Fibroblast of pulmonary artery (primary cell): ENCODE results near the gene TMED10.

Experiments used
- DNase-seq: peaks from one replicate; pipeline ENCODE4 v3.0.0-alpha.2; 2010; ENCODE audit warnings: low read depth
- H3K4me3 ChIP-seq: replicated peaks from 2 replicates; pipeline ENCODE4 v1.5.1; 2011; ENCODE audit warnings: low read depth, mild to moderate bottlenecking, control low read depth, low read length, moderate library complexity
- TF ChIP-seq, protein P1 (sequence below): IDR thresholded peaks from 2 replicates; pipeline ENCODE4 v1.5.1; 2011; ENCODE audit warnings: mild to moderate bottlenecking, control low read depth, low read length, inconsistent platforms; ENCODE audit errors: missing control alignments

Gene TMED10

DNA sequence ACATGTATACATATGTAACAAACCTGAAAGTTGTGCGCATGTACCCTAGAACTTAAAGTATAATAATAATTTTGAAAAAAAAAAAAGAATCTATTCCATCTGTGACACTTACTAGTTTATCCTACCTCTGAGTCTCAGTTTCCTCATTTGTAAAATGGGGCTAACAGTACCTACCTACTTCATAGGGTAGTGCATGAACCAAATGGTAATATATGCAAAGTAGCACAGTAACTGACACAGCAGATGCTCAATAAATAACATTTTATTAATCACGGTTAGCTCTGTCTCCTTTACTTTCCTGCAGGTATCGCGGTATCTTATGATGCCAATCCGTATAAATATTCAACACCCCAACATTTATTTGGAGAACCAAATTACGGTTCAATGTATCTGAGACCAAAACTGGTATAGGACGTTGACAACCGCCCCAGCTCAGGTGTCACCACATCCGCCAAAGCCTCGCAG, 703 bp downstream of the TMED10 start:
- H3K4me3 ChIP-seq = peak overlapping the region; percentile 95
- TF ChIP-seq, protein P1, sequence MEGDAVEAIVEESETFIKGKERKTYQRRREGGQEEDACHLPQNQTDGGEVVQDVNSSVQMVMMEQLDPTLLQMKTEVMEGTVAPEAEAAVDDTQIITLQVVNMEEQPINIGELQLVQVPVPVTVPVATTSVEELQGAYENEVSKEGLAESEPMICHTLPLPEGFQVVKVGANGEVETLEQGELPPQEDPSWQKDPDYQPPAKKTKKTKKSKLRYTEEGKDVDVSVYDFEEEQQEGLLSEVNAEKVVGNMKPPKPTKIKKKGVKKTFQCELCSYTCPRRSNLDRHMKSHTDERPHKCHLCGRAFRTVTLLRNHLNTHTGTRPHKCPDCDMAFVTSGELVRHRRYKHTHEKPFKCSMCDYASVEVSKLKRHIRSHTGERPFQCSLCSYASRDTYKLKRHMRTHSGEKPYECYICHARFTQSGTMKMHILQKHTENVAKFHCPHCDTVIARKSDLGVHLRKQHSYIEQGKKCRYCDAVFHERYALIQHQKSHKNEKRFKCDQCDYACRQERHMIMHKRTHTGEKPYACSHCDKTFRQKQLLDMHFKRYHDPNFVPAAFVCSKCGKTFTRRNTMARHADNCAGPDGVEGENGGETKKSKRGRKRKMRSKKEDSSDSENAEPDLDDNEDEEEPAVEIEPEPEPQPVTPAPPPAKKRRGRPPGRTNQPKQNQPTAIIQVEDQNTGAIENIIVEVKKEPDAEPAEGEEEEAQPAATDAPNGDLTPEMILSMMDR = no peak
- no peak for DNase-seq

DNA sequence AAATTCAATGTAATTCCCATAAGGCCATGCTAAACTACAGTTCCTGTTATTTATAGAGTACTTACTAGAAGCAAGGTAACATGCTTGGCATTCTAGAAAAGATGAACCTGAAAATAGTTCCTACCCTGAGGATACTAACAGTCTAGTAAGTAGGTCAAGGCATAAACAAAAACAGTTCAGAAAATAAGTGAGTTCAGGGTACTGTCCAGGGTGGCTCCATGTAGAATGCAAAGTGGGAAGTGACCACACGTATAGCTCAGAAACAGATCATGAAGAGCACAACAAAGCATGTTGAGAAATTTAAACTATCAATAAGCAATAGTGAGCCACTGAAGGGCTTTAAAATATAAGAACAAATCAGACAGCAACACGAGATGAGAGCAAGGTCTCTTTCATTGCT, 2.3 kb downstream of the TMED10 start:
- no peak overlapping the region for H3K4me3 ChIP-seq
- DNase-seq = no peak
- TF ChIP-seq, protein P1 = no peak

DNA sequence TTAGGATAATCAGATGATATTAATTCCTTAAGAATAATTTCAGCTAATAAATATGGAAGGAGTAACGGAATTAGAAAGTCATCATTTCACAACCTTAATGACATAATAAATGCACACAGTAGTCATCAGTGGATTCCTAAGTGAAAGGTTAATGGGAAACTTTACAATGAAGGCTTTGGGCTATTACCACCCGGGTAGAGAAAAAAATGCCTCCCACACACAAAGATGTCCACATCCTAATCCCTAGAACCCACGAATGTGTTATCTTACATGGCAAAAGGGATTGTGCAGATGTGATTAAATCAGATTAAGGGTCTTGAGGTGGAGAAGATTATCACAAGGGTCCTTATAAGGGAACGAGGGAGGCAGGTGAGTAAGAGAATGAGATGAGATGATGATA, 5.6 kb downstream of the TMED10 start:
- TF ChIP-seq, protein P1 = no peak
- peak; percentile 36 for DNase-seq
- H3K4me3 ChIP-seq = no peak overlapping the region

DNA sequence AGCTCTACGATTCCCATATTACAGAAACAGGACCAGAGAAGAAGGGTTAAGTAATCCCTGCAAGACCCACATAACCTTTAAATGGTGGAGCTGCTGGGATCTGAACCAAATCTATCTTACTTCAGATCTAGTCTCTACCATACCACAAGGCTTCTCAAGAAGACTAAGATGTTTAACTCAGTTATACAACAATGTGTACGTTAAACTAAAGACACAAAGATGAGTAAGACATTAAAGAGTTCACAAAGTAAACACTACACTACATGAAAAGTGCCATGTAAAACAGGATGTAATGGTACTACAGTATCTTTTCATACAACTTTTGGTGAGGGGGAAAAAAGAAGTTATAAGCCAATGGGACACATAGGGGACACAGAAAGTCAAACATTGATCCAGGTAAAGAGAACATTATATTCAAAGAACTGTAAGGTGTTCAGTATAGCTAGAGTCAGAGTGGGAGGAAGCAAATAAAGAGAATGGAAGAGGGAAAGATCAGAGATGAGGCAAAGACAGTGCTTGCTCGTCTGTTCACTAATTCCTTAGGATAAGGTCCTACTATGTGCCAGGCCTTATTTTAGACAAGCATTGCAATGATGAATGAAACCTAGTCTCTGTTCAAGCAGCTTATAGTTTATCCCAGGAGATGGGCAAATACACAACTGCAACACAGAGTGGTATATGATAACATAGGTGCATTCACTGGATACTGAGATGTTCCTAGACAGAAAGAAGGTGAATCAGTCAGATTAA, 7.7 kb downstream of the TMED10 start:
- H3K4me3 ChIP-seq = no peak overlapping the region
- TF ChIP-seq, protein P1 = no peak
- no peak for DNase-seq

DNA sequence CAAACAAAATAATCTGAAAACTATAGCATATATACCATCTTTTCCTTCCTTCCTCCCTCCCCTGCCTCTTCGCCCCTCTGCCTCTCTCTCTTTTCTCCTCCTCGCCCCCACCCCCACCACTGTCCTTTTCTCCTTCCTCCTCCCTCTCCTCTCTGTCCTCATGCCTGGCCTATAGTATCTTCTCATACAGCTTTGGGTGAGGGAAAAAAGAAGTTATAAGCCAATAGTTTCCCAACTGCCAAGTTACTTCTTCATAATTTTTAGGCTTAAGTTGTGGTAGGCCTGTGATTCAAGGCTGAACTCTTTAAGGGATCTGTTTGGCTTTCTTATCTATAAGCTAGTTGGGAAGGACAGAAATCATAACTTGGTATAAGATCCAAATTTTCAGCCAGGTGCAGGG, 9.1 kb downstream of the TMED10 start:
- no peak overlapping the region for H3K4me3 ChIP-seq
- DNase-seq = no peak
- TF ChIP-seq, protein P1 = no peak

DNA sequence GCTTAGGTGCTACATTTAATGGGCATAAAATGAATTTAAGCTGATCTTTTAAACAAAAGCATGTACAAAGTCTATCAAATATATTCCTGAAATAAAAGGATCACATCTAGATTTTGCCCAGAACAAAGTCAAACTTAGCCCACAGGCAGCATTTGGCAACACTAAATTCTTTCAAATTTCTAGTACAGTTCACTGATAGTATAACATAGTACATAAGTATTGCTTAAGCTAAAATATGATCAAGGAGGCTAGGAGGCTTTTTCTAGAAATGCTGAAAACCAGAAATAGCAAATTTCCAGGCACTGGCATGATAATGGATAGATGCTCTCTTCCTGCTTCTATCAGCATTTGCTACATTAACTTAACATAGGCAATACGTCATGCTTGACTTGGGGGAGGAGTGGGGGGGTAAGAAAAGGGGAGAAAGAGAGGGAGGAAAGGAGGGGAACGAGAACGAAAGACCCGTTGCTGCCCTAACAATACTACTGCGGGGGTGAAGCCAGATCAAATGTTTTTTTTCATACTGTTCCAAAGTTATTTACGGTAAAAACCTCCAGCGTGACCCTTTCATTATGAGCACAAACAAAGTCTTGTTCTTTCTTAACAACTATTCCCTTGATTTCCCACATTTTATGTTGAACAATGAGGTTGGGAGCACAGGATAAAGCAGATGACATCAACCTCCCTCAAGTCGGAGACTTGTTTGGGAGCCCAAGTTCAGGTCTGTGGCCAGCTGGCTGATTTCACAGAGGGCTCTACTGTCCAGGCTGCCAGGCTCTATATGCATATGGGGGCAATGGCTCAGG, 10.6 kb downstream of the TMED10 start:
- TF ChIP-seq, protein P1 = no peak
- H3K4me3 ChIP-seq = peak overlapping the region; percentile 21

More for the DNA sequence above, 10.6 kb downstream of the TMED10 start:
- peak; percentile 82 for DNase-seq
